Measurements from ENCODE around the gene GRK5.

GRK5 gene

GRCh38 chr10:119439922-119440321 is 232.6 kb downstream of the GRK5 start:
- H3K27ac ChIP-seq, result no peak overlapping the region
- no peak for TF ChIP-seq CTCF (conservative IDR thresholded peaks at IDR 0.05)

- no peak overlapping the region for H3K27ac ChIP-seq
- no peak for TF ChIP-seq CTCF (conservative IDR thresholded peaks at IDR 0.05)
Measured at GRCh38 chr10:119441151-119441821, 233.9 kb downstream of the GRK5 start.

GRCh38 chr10:119441921-119442757 is 234.8 kb downstream of the GRK5 start:
- no peak for TF ChIP-seq CTCF (conservative IDR thresholded peaks at IDR 0.05)
- H3K27ac ChIP-seq, result no peak overlapping the region

- TF ChIP-seq CTCF (conservative IDR thresholded peaks at IDR 0.05), result no peak
- H3K27ac ChIP-seq, result no peak overlapping the region
Measured at GRCh38 chr10:119442758-119443060, 235.3 kb downstream of the GRK5 start.

GRCh38 chr10:119443441-119443840 is 236.1 kb downstream of the GRK5 start:
- no peak overlapping the region for H3K27ac ChIP-seq
- no peak for TF ChIP-seq CTCF (conservative IDR thresholded peaks at IDR 0.05)

GRCh38 chr10:119443970-119444660 is 236.7 kb downstream of the GRK5 start:
- H3K27ac ChIP-seq, result no peak overlapping the region
- TF ChIP-seq CTCF (conservative IDR thresholded peaks at IDR 0.05), result no peak

GRCh38 chr10:119444866-119445265 is 237.5 kb downstream of the GRK5 start:
- no peak overlapping the region for H3K27ac ChIP-seq
- no peak for TF ChIP-seq CTCF (conservative IDR thresholded peaks at IDR 0.05)
